ENCODE measurements around the gene ARPC3. TPM values are rescaled to one million over a fixed set of nuclear protein-coding genes. Genes with fewer than 3 reads are reported as not detected.
A peak's percentile ranks its signal among the peaks of the same experiment; 100 is the strongest.

ARPC3 gene
- polyA plus RNA-seq, 3 donors, result 133 to 1,727 (median 1,716) TPM

DNA sequence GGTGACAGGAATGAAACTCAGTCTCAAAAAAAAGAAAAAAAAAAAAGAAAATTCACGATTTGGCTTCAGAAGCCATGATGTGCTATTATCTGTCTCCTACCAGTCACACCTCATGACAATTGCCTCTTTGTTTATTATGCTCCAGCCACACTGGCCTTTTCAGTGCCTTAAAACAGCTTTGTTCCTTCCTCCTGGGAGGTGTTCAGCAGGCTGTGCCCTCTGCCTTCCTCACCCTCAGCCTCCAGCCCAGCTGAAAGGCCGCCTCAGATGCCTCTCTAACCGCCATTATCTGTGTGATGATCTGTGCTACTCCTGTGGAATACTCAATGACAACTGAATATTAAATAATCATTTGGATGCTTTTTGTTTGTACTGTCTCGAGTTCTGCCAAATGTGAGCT, 8.6 kb upstream of the ARPC3 start:
- Histone ChIP-seq H3K79me2 (ENCODE audit: insufficient read depth, low read length) (peaks cover 63% of the 10 kb centered on the region), H3K27ac (ENCODE audit: low read depth in 1 of 2, low read length in 2 of 2) (no peak overlapping the region), H2AFZ (ENCODE audit: insufficient read depth, low read depth, low read length, poor library complexity, severe bottlenecking) (no peak overlapping the region), H3K27me3 (ENCODE audit: control insufficient read depth in 2 of 2, insufficient read depth in 2 of 2, low read length in 2 of 2) (no peaks in the 10 kb centered on the region), H3K36me3 (replicated peaks in 1 of 2; ENCODE audit: control insufficient read depth in 1 of 2, insufficient read depth in 2 of 2, low read length in 2 of 2) (peaks cover 30 to 49% of the 10 kb centered on the region in 2 donors), H3K4me1 (ENCODE audit: control insufficient read depth in 1 of 2, insufficient read depth in 2 of 2, low read length in 2 of 2) (peaks cover 39% of the 10 kb centered on the region in 2 donors), H4K20me1 (ENCODE audit: insufficient read depth, low read length) (no peaks in the 10 kb centered on the region), H3K9me3 (replicated peaks in 1 of 2; ENCODE audit: control insufficient read depth in 1 of 2, insufficient read depth in 1 of 2, low read length in 2 of 2) (no peaks in the 10 kb centered on the region), H3K9ac (ENCODE audit: insufficient read depth, low read length, poor library complexity, severe bottlenecking) (no peak overlapping the region), H3K4me2 (replicated peaks; ENCODE audit: extremely low read depth, low read length, poor library complexity, severe bottlenecking) (no peak overlapping the region), H3K4me3 (replicated peaks in 1 of 3; ENCODE audit: low read depth in 2 of 3, low read length in 3 of 3) (no peak overlapping the region)
- H3K27ac Mint-ChIP-seq, result peak overlapping the region in 3 of 7 donors; percentile 11 to 83 (median 71)
- no CpG with 5 or more reads among the region's 4 CpGs for WGBS (ENCODE audit: insufficient coverage)
- peaks cover 0 to 1% (median 0%) of the 10 kb centered on the region in 3 donors for H3K27me3 Mint-ChIP-seq (ENCODE audit: low read depth in 3 of 3)
- peaks cover 0 to 2% (median 0%) of the 10 kb centered on the region in 7 donors for H3K9me3 Mint-ChIP-seq
- intact Hi-C loops (cut with micrococcal nuclease), result loop anchor here in 1 of 2 donors (10.0 kb wide), 1 partner anchor 366 kb away; no protein-coding TSS in a partner anchor
- H3K4me3 Mint-ChIP-seq, result no peak overlapping the region
- peaks cover 29 to 54% of the 10 kb centered on the region in 2 donors for H3K36me3 Mint-ChIP-seq
- DNase-seq, result no peak
- TF ChIP-seq, protein P1, sequence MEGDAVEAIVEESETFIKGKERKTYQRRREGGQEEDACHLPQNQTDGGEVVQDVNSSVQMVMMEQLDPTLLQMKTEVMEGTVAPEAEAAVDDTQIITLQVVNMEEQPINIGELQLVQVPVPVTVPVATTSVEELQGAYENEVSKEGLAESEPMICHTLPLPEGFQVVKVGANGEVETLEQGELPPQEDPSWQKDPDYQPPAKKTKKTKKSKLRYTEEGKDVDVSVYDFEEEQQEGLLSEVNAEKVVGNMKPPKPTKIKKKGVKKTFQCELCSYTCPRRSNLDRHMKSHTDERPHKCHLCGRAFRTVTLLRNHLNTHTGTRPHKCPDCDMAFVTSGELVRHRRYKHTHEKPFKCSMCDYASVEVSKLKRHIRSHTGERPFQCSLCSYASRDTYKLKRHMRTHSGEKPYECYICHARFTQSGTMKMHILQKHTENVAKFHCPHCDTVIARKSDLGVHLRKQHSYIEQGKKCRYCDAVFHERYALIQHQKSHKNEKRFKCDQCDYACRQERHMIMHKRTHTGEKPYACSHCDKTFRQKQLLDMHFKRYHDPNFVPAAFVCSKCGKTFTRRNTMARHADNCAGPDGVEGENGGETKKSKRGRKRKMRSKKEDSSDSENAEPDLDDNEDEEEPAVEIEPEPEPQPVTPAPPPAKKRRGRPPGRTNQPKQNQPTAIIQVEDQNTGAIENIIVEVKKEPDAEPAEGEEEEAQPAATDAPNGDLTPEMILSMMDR (IDR thresholded peaks at IDR 0.05), result no peak
- peaks cover 30% of the 10 kb centered on the region for H3K4me1 Mint-ChIP-seq

DNA sequence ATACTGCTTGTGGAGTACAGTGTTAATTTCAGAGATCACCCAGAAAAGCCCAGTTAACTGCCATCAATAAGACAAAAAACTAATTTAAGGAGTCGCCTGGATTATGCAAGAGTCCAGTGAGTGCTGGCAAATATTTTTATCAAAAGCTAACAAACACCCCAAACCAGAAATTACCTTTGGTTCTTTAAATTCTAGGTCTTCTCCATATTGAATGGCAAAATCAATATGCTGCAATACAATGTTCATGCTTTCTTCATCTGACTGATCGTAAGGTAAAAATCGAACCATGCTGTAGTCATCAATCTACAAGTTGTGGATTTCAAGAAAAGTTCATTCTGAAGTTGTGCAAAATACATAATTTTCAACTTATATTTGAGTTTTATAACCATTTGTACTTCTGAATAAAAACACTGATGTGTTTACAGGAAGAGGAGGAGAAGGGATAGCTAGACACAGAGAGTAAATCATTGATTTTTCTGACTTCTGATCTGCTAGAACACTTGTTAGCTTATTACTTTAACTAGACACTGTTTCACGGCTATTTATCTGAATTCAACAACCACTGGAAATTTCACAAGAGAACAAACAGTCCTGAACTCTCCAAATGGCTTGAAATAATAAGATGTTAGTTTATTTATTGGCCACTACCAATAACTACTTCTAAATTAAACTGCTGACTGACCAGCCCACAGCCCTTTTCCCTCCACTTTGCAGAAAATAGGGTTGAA, 3.6 kb upstream of the ARPC3 start:
- no CpG with 5 or more reads among the region's 4 CpGs for WGBS (ENCODE audit: insufficient coverage)
- H3K36me3 ChIP-seq (replicated peaks in 1 of 2; ENCODE audit: control insufficient read depth in 1 of 2, insufficient read depth in 2 of 2, low read length in 2 of 2), result peaks cover 12 to 13% of the 10 kb centered on the region in 2 donors
- DNase-seq, result no peak
- H4K20me1 ChIP-seq (ENCODE audit: insufficient read depth, low read length), result peaks cover 7% of the 10 kb centered on the region
- TF ChIP-seq, protein P1 (IDR thresholded peaks at IDR 0.05), result no peak
- intact Hi-C loops (cut with micrococcal nuclease), result loop anchor here (5.0 to 10.0 kb wide), 4 partner anchors 99 to 374 kb away; no protein-coding TSS in a partner anchor
- Mint-ChIP-seq H3K4me1 (peaks cover 47% of the 10 kb centered on the region), H3K4me3 (no peak overlapping the region), H3K27me3 (ENCODE audit: low read depth in 3 of 3) (no peaks in the 10 kb centered on the region), H3K36me3 (peaks cover 19 to 20% of the 10 kb centered on the region in 2 donors), H3K27ac (no peak overlapping the region), H3K9me3 (peaks cover 0 to 2% (median 0%) of the 10 kb centered on the region in 7 donors)
- no peak overlapping the region for H3K9ac ChIP-seq (ENCODE audit: insufficient read depth, low read length, poor library complexity, severe bottlenecking)
- H3K4me2 ChIP-seq (replicated peaks; ENCODE audit: extremely low read depth, low read length, poor library complexity, severe bottlenecking), result no peak overlapping the region
- H3K79me2 ChIP-seq (ENCODE audit: insufficient read depth, low read length), result peaks cover 59% of the 10 kb centered on the region
- H2AFZ ChIP-seq (ENCODE audit: insufficient read depth, low read depth, low read length, poor library complexity, severe bottlenecking), result no peak overlapping the region
- H3K4me3 ChIP-seq (replicated peaks in 1 of 3; ENCODE audit: low read depth in 2 of 3, low read length in 3 of 3), result no peak overlapping the region
- H3K4me1 ChIP-seq (ENCODE audit: control insufficient read depth in 1 of 2, insufficient read depth in 2 of 2, low read length in 2 of 2), result peaks cover 57 to 58% of the 10 kb centered on the region in 2 donors
- peak overlapping the region in 1 of 2 donors; percentile 15 for H3K27ac ChIP-seq (ENCODE audit: low read depth in 1 of 2, low read length in 2 of 2)
- H3K27me3 ChIP-seq (ENCODE audit: control insufficient read depth in 2 of 2, insufficient read depth in 2 of 2, low read length in 2 of 2), result no peaks in the 10 kb centered on the region
- H3K9me3 ChIP-seq (replicated peaks in 1 of 2; ENCODE audit: control insufficient read depth in 1 of 2, insufficient read depth in 1 of 2, low read length in 2 of 2), result no peaks in the 10 kb centered on the region
